Activated T-cell treated with anti-CD3 and anti-CD28 coated beads, Interleukin-2, amount 50 U/mL, for 72 hours (primary cell): ENCODE data around the gene CPVL. TPM values are rescaled to one million over a fixed set of nuclear protein-coding genes. Genes with fewer than 3 reads are reported as not detected.

Source experiments
- ATAC-seq, 2 donors: fragments of 150-1000 bp; cut with Tn5 transposase; replicated peaks in 1 of 2; 2 replicates each; pipeline ENCODE4 v1.10.0; 2021; ENCODE audit warnings: moderate library complexity in 2 of 2, mild to moderate bottlenecking in 1 of 2
- DNase-seq, 2 donors: peaks; one replicate each; pipeline ENCODE4 v3.0.0; 2021 to 2022; ENCODE audit warnings: mixed read lengths in 1 of 2
- H3K27ac Mint-ChIP-seq: one replicate; pipeline ENCODE4 v1.8.0; 2022; ENCODE audit warnings: mild to moderate bottlenecking, moderate library complexity, mixed read lengths
- H3K27me3 Mint-ChIP-seq: one replicate; pipeline ENCODE4 v1.8.0; 2022; ENCODE audit warnings: low read depth, mixed read lengths
- H3K36me3 Mint-ChIP-seq, 2 donors: one replicate each; pipeline ENCODE4 v1.8.0; 2022; ENCODE audit warnings: mixed read lengths in 2 of 2, mild to moderate bottlenecking in 1 of 2; ENCODE audit not compliant: insufficient read depth in 2 of 2
- H3K4me1 Mint-ChIP-seq: one replicate; pipeline ENCODE4 v1.8.0; 2022; ENCODE audit warnings: low read depth, mixed read lengths
- H3K4me3 Mint-ChIP-seq, 2 donors: one replicate each; pipeline ENCODE4 v1.8.0; 2022; ENCODE audit warnings: mild to moderate bottlenecking in 2 of 2, mixed read lengths in 2 of 2, moderate library complexity in 2 of 2
- H3K9me3 Mint-ChIP-seq, 2 donors: one replicate each; pipeline ENCODE4 v1.8.0; 2022; ENCODE audit warnings: mixed read lengths in 2 of 2
- total RNA-seq, 2 donors: library from RNA; stranded (reverse); gene quantifications; one replicate each; pipeline ENCODE4 v1.2.3, GENCODE V29; 2022

CPVL gene
- total RNA-seq, 2 donors from 2014 or later, result 0.51 TPM; not detected in 1

DNA sequence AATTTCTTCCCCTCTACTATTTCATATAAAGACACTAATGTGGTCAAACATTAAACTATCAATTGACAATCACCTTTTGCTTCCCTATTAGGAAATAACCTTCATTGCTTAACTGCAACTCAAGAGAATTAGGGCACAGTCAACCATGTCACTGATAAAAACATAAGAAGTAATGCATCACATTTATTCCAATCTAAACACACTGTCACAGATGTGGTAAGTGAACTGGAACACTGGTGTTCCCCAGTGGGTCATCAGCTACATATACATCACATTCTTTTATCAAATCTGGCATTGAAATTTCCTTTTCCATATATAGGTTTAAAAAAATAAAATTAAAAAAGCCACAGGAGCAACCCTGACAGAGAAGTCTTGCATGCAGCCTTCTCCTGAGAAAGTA, 191.9 kb downstream of the CPVL start:
- Mint-ChIP-seq H3K27me3 (peaks cover 65% of the 10 kb centered on the region), H3K36me3 (no peaks in the 10 kb centered on the region), H3K4me1 (peaks cover 5% of the 10 kb centered on the region), H3K4me3 (no peak overlapping the region), H3K27ac (no peak overlapping the region), H3K9me3 (no peaks in the 10 kb centered on the region)
- ATAC-seq (no peak), DNase-seq (no peak)

DNA sequence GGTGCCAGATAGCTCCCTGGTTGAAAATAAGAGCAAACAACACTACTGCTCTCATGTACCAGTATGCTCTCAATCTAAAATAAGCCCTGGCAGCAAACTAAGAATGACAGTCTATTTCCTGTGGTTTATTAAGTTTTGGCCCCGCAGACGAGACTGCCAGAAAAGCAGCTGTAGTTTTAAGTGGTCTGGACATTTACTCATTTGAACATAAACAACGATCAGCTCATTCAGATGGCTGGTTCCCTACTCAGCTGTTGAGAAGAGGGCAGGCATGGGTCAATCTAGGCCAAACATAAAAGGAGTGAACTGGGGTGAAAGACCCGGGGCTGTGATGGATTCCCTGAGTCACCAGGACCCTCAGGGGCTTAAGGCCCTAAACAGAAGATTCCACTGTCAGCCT, 192.7 kb downstream of the CPVL start:
- peaks cover 5% of the 10 kb centered on the region for H3K4me1 Mint-ChIP-seq
- no peaks in the 10 kb centered on the region for H3K36me3 Mint-ChIP-seq
- H3K4me3 Mint-ChIP-seq, result no peak overlapping the region
- DNase-seq (no peak), ATAC-seq (no peak)
- peaks cover 57% of the 10 kb centered on the region for H3K27me3 Mint-ChIP-seq
- no peak overlapping the region for H3K27ac Mint-ChIP-seq
- no peaks in the 10 kb centered on the region for H3K9me3 Mint-ChIP-seq

Other genes with a start within 250 kb of the CPVL start
- not detected for gene TRIL, start 188.2 kb downstream of the CPVL start, total RNA-seq
- 1 to 10 TPM in 1 of 2 donors, under 1 TPM in 1; 0.91 to 1.2 TPM for gene CHN2, start 48.2 kb upstream of the CPVL start, total RNA-seq